ENCODE measurements around the gene YY1.

DNA sequence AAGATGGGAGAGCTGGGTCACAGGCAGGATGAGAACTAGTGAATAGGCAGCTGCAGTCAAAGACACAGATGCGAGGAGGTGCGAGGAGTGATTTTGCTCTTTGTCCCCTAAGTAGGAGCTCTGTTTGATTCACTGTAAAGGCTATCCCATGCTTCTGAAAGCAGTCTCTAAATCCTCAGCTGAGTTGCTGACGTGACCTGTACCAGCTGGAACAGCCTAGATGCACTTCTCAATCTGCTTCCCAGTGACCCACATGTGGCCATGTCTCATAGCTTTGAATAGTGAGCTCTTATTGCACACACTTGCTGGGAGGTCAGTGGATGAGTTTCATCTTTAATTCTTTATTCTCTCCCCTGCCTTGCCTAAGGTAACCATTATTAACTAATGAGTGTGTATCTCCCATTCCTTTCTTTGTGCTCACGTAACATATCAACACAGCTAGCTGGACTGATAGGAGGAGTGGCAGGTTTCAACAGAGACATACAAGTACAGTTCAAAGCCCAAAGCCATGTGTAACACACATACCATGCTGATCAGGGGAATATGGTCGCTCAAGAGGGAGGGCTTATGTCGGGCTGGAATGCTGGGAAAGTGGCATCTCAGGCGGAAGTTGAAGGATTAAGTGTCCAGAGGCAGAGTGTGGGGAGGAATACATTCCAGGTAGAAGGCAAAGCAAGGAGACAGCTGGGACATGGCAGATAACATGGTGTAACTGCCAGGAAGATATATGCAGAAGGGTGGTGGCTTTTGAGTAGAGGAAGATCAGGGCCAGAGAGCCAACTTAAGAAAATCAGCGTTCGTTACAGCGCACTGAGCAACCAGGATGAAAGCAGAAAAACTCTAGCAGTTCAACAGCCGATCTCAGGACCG, 15.4 kb upstream of the YY1 start:
- TF ChIP-seq MYNN (tag by site-specific recombination; IDR thresholded peaks at IDR 0.05; ENCODE audit: borderline replicate concordance) (no peak), KLF10 (tag by site-specific recombination; IDR thresholded peaks at IDR 0.05) (no peak)
- TF ChIP-seq, protein P1, sequence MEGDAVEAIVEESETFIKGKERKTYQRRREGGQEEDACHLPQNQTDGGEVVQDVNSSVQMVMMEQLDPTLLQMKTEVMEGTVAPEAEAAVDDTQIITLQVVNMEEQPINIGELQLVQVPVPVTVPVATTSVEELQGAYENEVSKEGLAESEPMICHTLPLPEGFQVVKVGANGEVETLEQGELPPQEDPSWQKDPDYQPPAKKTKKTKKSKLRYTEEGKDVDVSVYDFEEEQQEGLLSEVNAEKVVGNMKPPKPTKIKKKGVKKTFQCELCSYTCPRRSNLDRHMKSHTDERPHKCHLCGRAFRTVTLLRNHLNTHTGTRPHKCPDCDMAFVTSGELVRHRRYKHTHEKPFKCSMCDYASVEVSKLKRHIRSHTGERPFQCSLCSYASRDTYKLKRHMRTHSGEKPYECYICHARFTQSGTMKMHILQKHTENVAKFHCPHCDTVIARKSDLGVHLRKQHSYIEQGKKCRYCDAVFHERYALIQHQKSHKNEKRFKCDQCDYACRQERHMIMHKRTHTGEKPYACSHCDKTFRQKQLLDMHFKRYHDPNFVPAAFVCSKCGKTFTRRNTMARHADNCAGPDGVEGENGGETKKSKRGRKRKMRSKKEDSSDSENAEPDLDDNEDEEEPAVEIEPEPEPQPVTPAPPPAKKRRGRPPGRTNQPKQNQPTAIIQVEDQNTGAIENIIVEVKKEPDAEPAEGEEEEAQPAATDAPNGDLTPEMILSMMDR (tag by site-specific recombination; IDR thresholded peaks at IDR 0.05), result no peak

Measured in HEK293 (cell line).